Tibial nerve (tissue), 3 donors: ENCODE data around the gene USO1.

ENCODE experiments used
- EP300 ChIP-seq, 2 donors: sonication (generic); formaldehyde crosslinking; IDR thresholded peaks; one replicate each; pipeline ENCODE4 v1.6.1; 2017; ENCODE audit warnings: antibody characterized with exemption in 2 of 2, mild to moderate bottlenecking in 1 of 2
- POLR2A ChIP-seq, 2 donors: fragments of 450-650 bp; IDR thresholded peaks; one replicate each; pipeline ENCODE4 v1.6.1; 2017; ENCODE audit warnings: antibody characterized with exemption in 2 of 2, mild to moderate bottlenecking in 2 of 2, moderate library complexity in 2 of 2

DNA sequence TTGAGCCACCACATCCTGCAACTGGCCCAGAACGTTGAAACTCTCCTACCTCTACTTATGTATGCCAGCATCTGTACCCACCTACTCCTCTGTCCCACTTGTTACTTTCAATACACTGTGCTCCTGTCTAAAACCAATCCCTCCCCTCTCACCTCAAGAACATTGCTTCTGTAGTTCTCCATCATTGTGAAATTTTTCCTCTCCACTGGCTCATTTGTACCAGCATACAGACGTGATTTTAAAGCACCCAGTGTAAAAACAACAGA is 25.5 kb upstream of the USO1 start:
- TF ChIP-seq POLR2A (IDR thresholded peaks at IDR 0.05) (no peak), EP300 (IDR thresholded peaks at IDR 0.05) (no peak)
